KMS-11 (cell line): ENCODE measurements around the gene FOXB1.

Experiments
- H2AFZ ChIP-seq: fragments of 200-600 bp; sonication (generic); 2 replicates; pipeline ENCODE4 v1.6.1; 2016; ENCODE audit warnings: antibody characterized with exemption, mixed run types, low read depth
- H3K27ac ChIP-seq: fragments of 200-600 bp; sonication (generic); 2 replicates; pipeline ENCODE4 v1.6.1; 2016; ENCODE audit warnings: mild to moderate bottlenecking, mixed run types
- H3K27me3 ChIP-seq: fragments of 200-600 bp; sonication (generic); 2 replicates; pipeline ENCODE4 v1.6.1; 2017; ENCODE audit warnings: mild to moderate bottlenecking, low read depth, mixed run types, moderate library complexity; ENCODE audit not compliant: insufficient read depth
- H3K36me3 ChIP-seq: fragments of 200-600 bp; sonication (generic); 2 replicates; pipeline ENCODE4 v1.6.1; 2017; ENCODE audit warnings: mild to moderate bottlenecking, mixed run types; ENCODE audit not compliant: insufficient read depth
- H3K4me1 ChIP-seq: fragments of 200-600 bp; sonication (generic); 2 replicates; pipeline ENCODE4 v1.6.1; 2016; ENCODE audit warnings: mild to moderate bottlenecking, low read depth, mixed run types; ENCODE audit not compliant: poor library complexity, severe bottlenecking
- H3K4me2 ChIP-seq: fragments of 200-600 bp; sonication (generic); 2 replicates; pipeline ENCODE4 v1.7.0; 2016; ENCODE audit warnings: mild to moderate bottlenecking, mixed run types
- H3K4me3 ChIP-seq: fragments of 200-600 bp; sonication (generic); IDR thresholded peaks from 2 replicates; pipeline ENCODE4 v1.6.1; 2017; ENCODE audit warnings: low read depth, low read length, mixed read lengths; ENCODE audit not compliant: insufficient read depth
- H3K79me2 ChIP-seq: fragments of 200-600 bp; sonication (generic); 2 replicates; pipeline ENCODE4 v1.6.1; 2016; ENCODE audit warnings: low read depth, mixed run types; ENCODE audit not compliant: insufficient read depth
- H3K9ac ChIP-seq: fragments of 200-600 bp; sonication (generic); 2 replicates; pipeline ENCODE4 v1.6.1; 2016; ENCODE audit warnings: mild to moderate bottlenecking, mixed run types
- H4K20me1 ChIP-seq: fragments of 200-600 bp; sonication (generic); 2 replicates; pipeline ENCODE4 v1.6.1; 2016; ENCODE audit warnings: mild to moderate bottlenecking, mixed run types; ENCODE audit not compliant: insufficient read depth
- CTCF ChIP-seq: fragments of 200-600 bp; sonication (generic); conservative IDR thresholded peaks from 2 replicates; pipeline ENCODE4 v1.6.1; 2017; ENCODE audit warnings: low read depth, mild to moderate bottlenecking, antibody characterized with exemption, low read length, moderate library complexity, mixed read lengths

The FOXB1 gene

DNA sequence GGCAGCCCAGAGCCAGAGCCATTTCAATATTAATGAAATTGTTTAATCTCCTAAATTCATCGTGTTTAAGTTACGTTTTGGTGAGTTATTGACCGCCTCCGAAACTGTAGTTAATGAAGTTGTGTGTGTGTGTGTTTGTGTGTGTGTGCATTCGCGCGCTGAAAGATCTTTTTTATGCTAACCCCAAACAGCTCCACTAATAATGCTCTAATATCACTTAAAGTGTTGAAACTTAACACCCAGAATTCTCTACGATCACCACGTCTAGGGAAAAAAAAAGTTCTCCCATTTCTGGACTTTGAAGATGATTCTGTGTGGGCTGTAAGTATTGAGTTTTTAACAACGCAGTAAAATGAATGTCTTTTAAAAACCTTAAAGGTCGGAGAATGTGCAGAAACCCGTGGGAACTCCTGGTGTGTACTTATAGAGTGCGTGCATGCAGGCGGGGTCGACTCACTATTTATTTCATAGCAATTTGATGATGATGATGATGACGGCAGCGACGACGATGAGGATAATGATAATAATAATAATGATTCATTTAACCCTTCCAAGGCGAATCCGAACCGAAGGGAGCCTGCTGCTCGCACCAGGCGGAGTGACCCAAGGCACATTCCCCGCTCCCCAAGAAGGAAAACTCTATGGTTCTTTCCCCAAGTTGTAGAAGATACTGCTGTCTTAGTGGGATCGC lies 1.4 kb upstream of the FOXB1 start:
- H3K4me2 ChIP-seq = no peak overlapping the region
- H4K20me1 ChIP-seq = no peaks in the 10 kb centered on the region
- H3K27me3 ChIP-seq = no peaks in the 10 kb centered on the region
- peaks cover 26% of the 10 kb centered on the region for H3K4me1 ChIP-seq
- no peaks in the 10 kb centered on the region for H3K36me3 ChIP-seq
- H3K4me3 ChIP-seq = no peak overlapping the region
- no peak overlapping the region for H3K27ac ChIP-seq
- no peaks in the 10 kb centered on the region for H3K79me2 ChIP-seq
- no peak overlapping the region for H2AFZ ChIP-seq
- H3K9ac ChIP-seq = no peak overlapping the region
- no peak for TF ChIP-seq CTCF

GRCh38 chr15:60003243-60004008 lies 685 bp upstream of the FOXB1 start:
- H3K27me3 ChIP-seq = no peaks in the 10 kb centered on the region
- no peak overlapping the region for H3K9ac ChIP-seq
- no peaks in the 10 kb centered on the region for H3K36me3 ChIP-seq
- no peak overlapping the region for H2AFZ ChIP-seq
- no peak overlapping the region for H3K4me3 ChIP-seq
- no peaks in the 10 kb centered on the region for H4K20me1 ChIP-seq
- no peak for TF ChIP-seq CTCF
- H3K79me2 ChIP-seq = no peaks in the 10 kb centered on the region
- peaks cover 26% of the 10 kb centered on the region for H3K4me1 ChIP-seq
- H3K4me2 ChIP-seq = no peak overlapping the region
- H3K27ac ChIP-seq = no peak overlapping the region

DNA sequence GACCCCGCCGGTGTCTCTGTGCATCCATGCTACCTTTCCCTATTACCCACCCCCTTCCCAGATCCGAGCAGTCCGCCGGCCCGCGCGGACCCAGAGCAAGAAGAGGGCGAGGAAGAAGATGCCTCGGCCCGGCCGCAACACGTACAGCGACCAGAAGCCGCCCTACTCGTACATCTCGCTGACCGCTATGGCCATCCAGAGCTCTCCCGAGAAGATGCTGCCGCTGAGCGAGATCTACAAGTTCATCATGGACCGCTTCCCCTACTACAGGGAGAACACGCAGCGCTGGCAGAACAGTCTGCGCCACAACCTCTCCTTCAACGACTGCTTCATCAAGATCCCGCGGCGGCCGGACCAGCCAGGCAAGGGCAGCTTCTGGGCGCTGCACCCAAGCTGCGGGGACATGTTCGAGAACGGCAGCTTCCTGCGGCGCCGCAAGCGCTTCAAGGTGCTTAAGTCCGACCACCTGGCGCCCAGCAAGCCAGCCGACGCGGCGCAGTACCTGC lies 788 bp downstream of the FOXB1 start:
- peak overlapping the region; percentile 96; the same call in 1 of the 2 replicates for H2AFZ ChIP-seq
- H3K4me1 ChIP-seq = peaks cover 15% of the 10 kb centered on the region
- H3K27ac ChIP-seq = no peak overlapping the region
- no peak overlapping the region for H3K4me3 ChIP-seq
- no peaks in the 10 kb centered on the region for H4K20me1 ChIP-seq
- H3K27me3 ChIP-seq = no peaks in the 10 kb centered on the region
- no peaks in the 10 kb centered on the region for H3K79me2 ChIP-seq
- H3K36me3 ChIP-seq = no peaks in the 10 kb centered on the region
- H3K4me2 ChIP-seq = peak overlapping the region; percentile 59; the same call in 1 of the 2 replicates
- no peak overlapping the region for H3K9ac ChIP-seq
- no peak for TF ChIP-seq CTCF

DNA sequence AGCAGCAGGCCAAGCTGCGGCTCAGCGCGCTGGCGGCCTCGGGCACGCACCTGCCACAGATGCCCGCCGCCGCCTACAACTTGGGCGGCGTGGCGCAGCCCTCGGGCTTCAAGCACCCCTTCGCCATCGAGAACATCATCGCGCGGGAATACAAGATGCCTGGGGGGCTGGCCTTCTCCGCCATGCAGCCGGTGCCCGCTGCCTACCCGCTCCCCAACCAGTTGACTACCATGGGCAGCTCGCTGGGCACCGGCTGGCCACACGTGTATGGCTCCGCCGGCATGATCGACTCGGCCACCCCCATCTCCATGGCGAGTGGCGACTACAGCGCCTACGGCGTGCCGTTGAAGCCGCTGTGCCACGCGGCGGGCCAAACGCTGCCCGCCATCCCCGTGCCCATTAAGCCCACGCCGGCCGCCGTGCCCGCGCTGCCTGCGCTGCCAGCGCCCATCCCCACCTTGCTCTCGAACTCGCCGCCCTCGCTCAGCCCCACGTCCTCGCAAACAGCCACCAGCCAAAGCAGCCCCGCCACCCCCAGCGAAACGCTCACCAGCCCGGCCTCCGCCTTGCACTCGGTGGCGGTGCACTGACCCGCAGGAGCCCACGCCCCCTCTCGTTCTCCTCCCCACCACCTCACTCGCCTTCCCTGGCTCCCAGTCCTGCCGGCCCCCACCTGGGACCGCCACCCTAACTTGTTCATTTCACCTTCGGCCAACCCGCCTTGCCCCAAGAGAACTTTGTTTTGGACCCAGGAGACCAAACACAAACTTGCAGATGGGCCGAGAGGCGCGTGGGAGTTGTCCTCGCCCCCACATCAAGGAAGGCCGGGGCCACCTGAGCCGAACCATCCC lies 1.5 kb downstream of the FOXB1 start:
- Histone ChIP-seq H3K27ac (peak overlapping the region; percentile 76), H3K4me1 (peaks cover 15% of the 10 kb centered on the region), H3K4me3 (peak overlapping the region; percentile 33), H3K9ac (peak overlapping the region; percentile 66; the same call in 1 of the 2 replicates), H3K27me3 (no peaks in the 10 kb centered on the region), H4K20me1 (no peaks in the 10 kb centered on the region), H3K36me3 (no peaks in the 10 kb centered on the region), H2AFZ (peak overlapping the region; percentile 96), H3K79me2 (no peaks in the 10 kb centered on the region), H3K4me2 (peak overlapping the region; percentile 59)
- no peak for TF ChIP-seq CTCF
